Upper lobe of left lung (tissue), 6 donors: ENCODE data around the gene CCND1. TPM values are rescaled to one million over a fixed set of nuclear protein-coding genes. Genes with fewer than 3 reads are reported as not detected.

Experiments used
- ATAC-seq, 2 donors: fragments of 200-7000 bp; cut with Tn5 transposase; one replicate each; pipeline ENCODE4 v1.9.1; 2022; ENCODE audit warnings: mild to moderate bottlenecking in 2 of 2, moderate library complexity in 2 of 2; ENCODE audit not compliant: low FRiP score in 2 of 2
- DNase-seq, 2 donors: peaks; one replicate each; pipeline ENCODE4 v3.0.0-alpha.2; 2019 to 2020
- H3K27ac ChIP-seq, 4 donors: fragments of 200-600 bp; sonication (generic); one replicate each; pipeline ENCODE4 v1.5.1; 2016 to 2019
- H3K27me3 ChIP-seq, 4 donors: fragments of 200-600 bp; sonication (generic); one replicate each; pipeline ENCODE4 v1.5.1; 2017 to 2019
- H3K36me3 ChIP-seq, 4 donors: fragments of 200-600 bp; sonication (generic); one replicate each; pipeline ENCODE4 v1.5.1; 2016 to 2019
- H3K4me1 ChIP-seq, 4 donors: fragments of 200-600 bp; sonication (generic); one replicate each; pipeline ENCODE4 v1.5.1; 2018 to 2019
- H3K4me3 ChIP-seq, 4 donors: fragments of 200-600 bp; sonication (generic); one replicate each; pipeline ENCODE4 v1.5.1; 2017 to 2019; ENCODE audit warnings: mild to moderate bottlenecking in 2 of 4, moderate library complexity in 1 of 4
- H3K9me3 ChIP-seq, 4 donors: fragments of 200-600 bp; sonication (generic); one replicate each; pipeline ENCODE4 v1.5.1; 2018 to 2019
- CTCF ChIP-seq, 6 experiments: fragments of 450-650 bp in 4 of 6; fragments of 200-600 bp in 2 of 6; sonication (generic) in 2 of 6; IDR thresholded peaks; one replicate each; pipeline ENCODE4 v1.5.1; 2016 to 2019; ENCODE audit warnings: antibody characterized with exemption in 6 of 6
- EP300 ChIP-seq, 4 donors: sonication (generic); formaldehyde crosslinking; IDR thresholded peaks; one replicate each; pipeline ENCODE4 v1.5.1; 2017; ENCODE audit warnings: antibody characterized with exemption in 4 of 4, control low read depth in 2 of 4
- POLR2A ChIP-seq, 4 donors: fragments of 450-650 bp; IDR thresholded peaks; one replicate each; pipeline ENCODE4 v1.5.1; 2016 to 2017; ENCODE audit warnings: antibody characterized with exemption in 4 of 4, mild to moderate bottlenecking in 2 of 4
- POLR2AphosphoS5 ChIP-seq, 2 donors: sonication (generic); formaldehyde crosslinking; IDR thresholded peaks; one replicate each; pipeline ENCODE4 v1.5.1; 2017; ENCODE audit warnings: antibody characterized with exemption in 2 of 2
- WGBS, 2 donors: methylation state at CpG; one replicate each; pipeline ENCODE4 v1.1.5; 2017 to 2018; 5-methylcytosine and 5-hydroxymethylcytosine counted together
- total RNA-seq, 6 donors: library from RNA; depleted of rRNA in 4 of 6; stranded (reverse); fragments of >200 nt in 4 of 6; gene quantifications; one replicate each; pipeline versions ENCODE4 v1.1.0 to v1.2.1, GENCODE V29; 2016 to 2021
- donor health status: DM: no; HTN: no; CAD: no; lungs with moderate emphysema.
- donor health status: DM: no; HTN: yes; CAD: no; lungs with severe emphysema.

The CCND1 gene
- total RNA-seq, 6 donors from 2014 or later = 23.0 to 404 (median 237) TPM

- no peak for TF ChIP-seq EP300 (IDR thresholded peaks at IDR 0.05)
- TF ChIP-seq POLR2A (IDR thresholded peaks at IDR 0.05) = no peak
- no peak for TF ChIP-seq CTCF (IDR thresholded peaks at IDR 0.05)
- no peak for TF ChIP-seq POLR2AphosphoS5 (IDR thresholded peaks at IDR 0.05)
- 62 to 82% methylated on average over 11 to 15 of the region's 15 CpGs for WGBS, 2 donors
Observed at GRCh38 chr11:69696749-69697468, 56.0 kb downstream of the CCND1 start.

GRCh38 chr11:69697469-69697843 lies 56.5 kb downstream of the CCND1 start:
- 89 to 91% methylated on average over 7 to 8 of the region's 8 CpGs for WGBS, 2 donors
- peaks cover 0 to 8% (median 3%) of the 10 kb centered on the region in 4 donors for H3K27me3 ChIP-seq
- no peaks in the 10 kb centered on the region for H3K36me3 ChIP-seq
- ATAC-seq (no peak), DNase-seq (no peak)
- TF ChIP-seq POLR2AphosphoS5 (IDR thresholded peaks at IDR 0.05) = no peak
- no peak for TF ChIP-seq CTCF (IDR thresholded peaks at IDR 0.05)
- no peak for TF ChIP-seq POLR2A (IDR thresholded peaks at IDR 0.05)
- TF ChIP-seq EP300 (IDR thresholded peaks at IDR 0.05) = no peak
- H3K27ac ChIP-seq = no peak overlapping the region
- peaks cover 0 to 17% (median 5%) of the 10 kb centered on the region in 4 donors for H3K4me1 ChIP-seq
- no peak overlapping the region for H3K4me3 ChIP-seq
- H3K9me3 ChIP-seq = no peaks in the 10 kb centered on the region

More at GRCh38 chr11:69696749-69697468, 56.0 kb downstream of the CCND1 start:
- Histone ChIP-seq H3K4me1 (peaks cover 0 to 11% (median 5%) of the 10 kb centered on the region in 4 donors), H3K27me3 (peaks cover 0 to 4% (median under 1%) of the 10 kb centered on the region in 4 donors), H3K4me3 (no peak overlapping the region), H3K36me3 (no peaks in the 10 kb centered on the region), H3K27ac (no peak overlapping the region), H3K9me3 (no peaks in the 10 kb centered on the region)
- ATAC-seq (no peak), DNase-seq (peak in 1 of 2 donors; percentile 24)

GRCh38 chr11:69697861-69698260 lies 56.9 kb downstream of the CCND1 start:
- Histone ChIP-seq H3K9me3 (no peaks in the 10 kb centered on the region), H3K4me3 (no peak overlapping the region), H3K4me1 (peaks cover 0 to 19% (median 5%) of the 10 kb centered on the region in 4 donors), H3K27me3 (peaks cover 0 to 12% (median 4%) of the 10 kb centered on the region in 4 donors), H3K27ac (no peak overlapping the region), H3K36me3 (no peaks in the 10 kb centered on the region)
- TF ChIP-seq POLR2AphosphoS5 (IDR thresholded peaks at IDR 0.05) (no peak), EP300 (IDR thresholded peaks at IDR 0.05) (no peak), POLR2A (IDR thresholded peaks at IDR 0.05) (no peak), CTCF (IDR thresholded peaks at IDR 0.05) (no peak)
- ATAC-seq (no peak), DNase-seq (no peak)
- 79 to 85% methylated on average over 9 to 10 of the region's 10 CpGs for WGBS, 2 donors

- H3K9me3 ChIP-seq = no peaks in the 10 kb centered on the region
- H3K4me3 ChIP-seq = no peak overlapping the region
- peaks cover 0 to 24% (median 7%) of the 10 kb centered on the region in 4 donors for H3K4me1 ChIP-seq
- WGBS, 2 donors = 85 to 96% methylated on average over 1 to 2 of the region's 2 CpGs
- no peak overlapping the region for H3K27ac ChIP-seq
- H3K36me3 ChIP-seq = no peaks in the 10 kb centered on the region
- peaks cover 0 to 17% (median 9%) of the 10 kb centered on the region in 4 donors for H3K27me3 ChIP-seq
- DNase-seq (no peak), ATAC-seq (no peak)
- TF ChIP-seq POLR2AphosphoS5 (IDR thresholded peaks at IDR 0.05) = no peak
- no peak for TF ChIP-seq POLR2A (IDR thresholded peaks at IDR 0.05)
- no peak for TF ChIP-seq CTCF (IDR thresholded peaks at IDR 0.05)
- TF ChIP-seq EP300 (IDR thresholded peaks at IDR 0.05) = no peak
Observed at GRCh38 chr11:69698362-69698761, 57.4 kb downstream of the CCND1 start.
